C4-2B (cell line): ENCODE measurements around the gene DDX54.

Experiments used
- CTCF ChIP-seq: fragments of 450-650 bp; conservative IDR thresholded peaks from 2 replicates; pipeline ENCODE4 v1.5.1; 2017; ENCODE audit warnings: mild to moderate bottlenecking
- ZFX ChIP-seq: fragments of 450-650 bp; IDR thresholded peaks from 2 replicates; pipeline ENCODE4 v1.6.1; 2017

GRCh38 chr12:113198296-113198695, 13.0 kb upstream of the DDX54 start:
- TF ChIP-seq CTCF (no peak), ZFX (no peak)
